HEK293 (cell line): Measurements from ENCODE around the gene MERTK.
"Not testable (repeated sequence)": the region's sequence is repeated elsewhere in the genome, so short reads cannot be mapped to it uniquely, and the experiment has no call there.

Source experiments
- HOXC10 ChIP-seq: sonication (generic); formaldehyde crosslinking; IDR thresholded peaks from 2 replicates; pipeline ENCODE4 v1.8.1; 2023; ENCODE audit warnings: mild to moderate bottlenecking, missing genetic modification reagents
- SETDB1 ChIP-seq: IDR thresholded peaks from one replicate; pipeline ENCODE4 v1.6.1; 2017; ENCODE audit warnings: mild to moderate bottlenecking, low read length, moderate library complexity, mixed read lengths; ENCODE audit not compliant: insufficient read length
- YY1 ChIP-seq: fragments of 450-650 bp; formaldehyde crosslinking; IDR thresholded peaks from 2 replicates; pipeline ENCODE4 v1.5.1; 2018; ENCODE audit warnings: missing biosample characterization, missing genetic modification characterization
- ZBTB17 ChIP-seq: fragments of 450-650 bp; formaldehyde crosslinking; IDR thresholded peaks from 2 replicates; pipeline ENCODE4 v1.5.1; 2016; ENCODE audit warnings: missing biosample characterization, missing genetic modification characterization
- ZNF248 ChIP-seq: fragments of 450-650 bp; formaldehyde crosslinking; IDR thresholded peaks from 2 replicates; pipeline ENCODE4 v1.5.1; 2017; ENCODE audit warnings: missing biosample characterization, missing genetic modification characterization
- ZNF473 ChIP-seq: fragments of 450-650 bp; formaldehyde crosslinking; IDR thresholded peaks from 2 replicates; pipeline ENCODE4 v1.5.1; 2017; ENCODE audit warnings: missing biosample characterization, missing genetic modification characterization
- ZNF529 ChIP-seq: fragments of 450-650 bp; formaldehyde crosslinking; IDR thresholded peaks from 2 replicates; pipeline ENCODE4 v1.5.1; 2017; ENCODE audit warnings: missing genetic modification characterization, missing biosample characterization; ENCODE audit not compliant: insufficient replicate concordance
- ZNF548 ChIP-seq: fragments of 450-650 bp; formaldehyde crosslinking; IDR thresholded peaks from 2 replicates; pipeline ENCODE4 v1.5.1; 2016; ENCODE audit warnings: missing biosample characterization, missing genetic modification characterization
- ZNF596 ChIP-seq: fragments of 450-650 bp; IDR thresholded peaks from 2 replicates; pipeline ENCODE4 v1.5.0; 2018; ENCODE audit warnings: missing biosample characterization, mild to moderate bottlenecking, missing genetic modification characterization, moderate library complexity
- TF ChIP-seq, protein P1 (sequence below): fragments of 450-650 bp; formaldehyde crosslinking; IDR thresholded peaks from 2 replicates; pipeline ENCODE4 v1.5.1; 2016; ENCODE audit warnings: missing biosample characterization, missing genetic modification characterization
- TF ChIP-seq, protein P2 (sequence below): fragments of 450-650 bp; formaldehyde crosslinking; IDR thresholded peaks from 2 replicates; pipeline ENCODE4 v1.5.1; 2017; ENCODE audit warnings: missing biosample characterization, mild to moderate bottlenecking, missing genetic modification characterization, moderate library complexity
- TF ChIP-seq, protein P3 (sequence below): fragments of 450-650 bp; formaldehyde crosslinking; IDR thresholded peaks from 2 replicates; pipeline ENCODE4 v1.5.1; 2016; ENCODE audit warnings: missing biosample characterization, missing genetic modification characterization
- TF ChIP-seq, protein P4 (sequence below): fragments of 450-650 bp; formaldehyde crosslinking; conservative IDR thresholded peaks from 2 replicates; pipeline ENCODE4 v1.5.1; 2016; ENCODE audit warnings: low read depth, missing biosample characterization, missing genetic modification characterization
- TF ChIP-seq, protein P5 (sequence below): fragments of 450-650 bp; formaldehyde crosslinking; IDR thresholded peaks from 2 replicates; pipeline ENCODE4 v1.5.1; 2016; ENCODE audit warnings: missing biosample characterization, missing genetic modification characterization

DNA sequence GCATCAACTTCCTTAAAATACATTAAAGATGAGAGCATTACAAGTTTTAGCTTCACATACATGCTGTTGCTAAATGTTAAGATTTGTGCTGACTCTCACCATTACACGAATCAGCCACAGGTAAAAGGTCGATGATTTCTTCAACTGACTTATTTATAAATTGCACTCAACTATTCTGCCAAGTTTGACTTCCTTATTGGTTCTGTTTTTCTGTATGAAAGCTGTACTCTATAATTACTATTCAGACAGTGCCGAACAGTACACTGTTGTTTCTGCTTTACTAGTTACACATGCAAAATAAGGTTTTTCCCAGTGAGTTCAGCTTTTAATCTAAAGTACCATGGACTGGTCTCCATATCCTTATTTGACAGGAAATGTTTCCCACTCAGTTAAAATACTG lies 33.3 kb upstream of the MERTK start:
- TF ChIP-seq, protein P1, sequence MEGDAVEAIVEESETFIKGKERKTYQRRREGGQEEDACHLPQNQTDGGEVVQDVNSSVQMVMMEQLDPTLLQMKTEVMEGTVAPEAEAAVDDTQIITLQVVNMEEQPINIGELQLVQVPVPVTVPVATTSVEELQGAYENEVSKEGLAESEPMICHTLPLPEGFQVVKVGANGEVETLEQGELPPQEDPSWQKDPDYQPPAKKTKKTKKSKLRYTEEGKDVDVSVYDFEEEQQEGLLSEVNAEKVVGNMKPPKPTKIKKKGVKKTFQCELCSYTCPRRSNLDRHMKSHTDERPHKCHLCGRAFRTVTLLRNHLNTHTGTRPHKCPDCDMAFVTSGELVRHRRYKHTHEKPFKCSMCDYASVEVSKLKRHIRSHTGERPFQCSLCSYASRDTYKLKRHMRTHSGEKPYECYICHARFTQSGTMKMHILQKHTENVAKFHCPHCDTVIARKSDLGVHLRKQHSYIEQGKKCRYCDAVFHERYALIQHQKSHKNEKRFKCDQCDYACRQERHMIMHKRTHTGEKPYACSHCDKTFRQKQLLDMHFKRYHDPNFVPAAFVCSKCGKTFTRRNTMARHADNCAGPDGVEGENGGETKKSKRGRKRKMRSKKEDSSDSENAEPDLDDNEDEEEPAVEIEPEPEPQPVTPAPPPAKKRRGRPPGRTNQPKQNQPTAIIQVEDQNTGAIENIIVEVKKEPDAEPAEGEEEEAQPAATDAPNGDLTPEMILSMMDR = not testable (repeated sequence)
- not testable (repeated sequence) for TF ChIP-seq SETDB1; ZNF596 (tag by site-specific recombination); ZNF529; ZBTB17 (tag by site-specific recombination); YY1; HOXC10 (CRISPR knock-in tag); ZNF473 (tag by site-specific recombination); ZNF248 (tag by site-specific recombination); ZNF548 (tag by site-specific recombination)
- TF ChIP-seq, protein P2, sequence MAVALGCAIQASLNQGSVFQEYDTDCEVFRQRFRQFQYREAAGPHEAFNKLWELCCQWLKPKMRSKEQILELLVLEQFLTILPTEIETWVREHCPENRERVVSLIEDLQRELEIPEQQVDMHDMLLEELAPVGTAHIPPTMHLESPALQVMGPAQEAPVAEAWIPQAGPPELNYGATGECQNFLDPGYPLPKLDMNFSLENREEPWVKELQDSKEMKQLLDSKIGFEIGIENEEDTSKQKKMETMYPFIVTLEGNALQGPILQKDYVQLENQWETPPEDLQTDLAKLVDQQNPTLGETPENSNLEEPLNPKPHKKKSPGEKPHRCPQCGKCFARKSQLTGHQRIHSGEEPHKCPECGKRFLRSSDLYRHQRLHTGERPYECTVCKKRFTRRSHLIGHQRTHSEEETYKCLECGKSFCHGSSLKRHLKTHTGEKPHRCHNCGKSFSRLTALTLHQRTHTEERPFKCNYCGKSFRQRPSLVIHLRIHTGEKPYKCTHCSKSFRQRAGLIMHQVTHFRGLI = not testable (repeated sequence)
- TF ChIP-seq, protein P3, sequence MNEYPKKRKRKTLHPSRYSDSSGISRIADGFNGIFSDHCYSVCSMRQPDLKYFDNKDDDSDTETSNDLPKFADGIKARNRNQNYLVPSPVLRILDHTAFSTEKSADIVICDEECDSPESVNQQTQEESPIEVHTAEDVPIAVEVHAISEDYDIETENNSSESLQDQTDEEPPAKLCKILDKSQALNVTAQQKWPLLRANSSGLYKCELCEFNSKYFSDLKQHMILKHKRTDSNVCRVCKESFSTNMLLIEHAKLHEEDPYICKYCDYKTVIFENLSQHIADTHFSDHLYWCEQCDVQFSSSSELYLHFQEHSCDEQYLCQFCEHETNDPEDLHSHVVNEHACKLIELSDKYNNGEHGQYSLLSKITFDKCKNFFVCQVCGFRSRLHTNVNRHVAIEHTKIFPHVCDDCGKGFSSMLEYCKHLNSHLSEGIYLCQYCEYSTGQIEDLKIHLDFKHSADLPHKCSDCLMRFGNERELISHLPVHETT = not testable (repeated sequence)
- TF ChIP-seq, protein P4, sequence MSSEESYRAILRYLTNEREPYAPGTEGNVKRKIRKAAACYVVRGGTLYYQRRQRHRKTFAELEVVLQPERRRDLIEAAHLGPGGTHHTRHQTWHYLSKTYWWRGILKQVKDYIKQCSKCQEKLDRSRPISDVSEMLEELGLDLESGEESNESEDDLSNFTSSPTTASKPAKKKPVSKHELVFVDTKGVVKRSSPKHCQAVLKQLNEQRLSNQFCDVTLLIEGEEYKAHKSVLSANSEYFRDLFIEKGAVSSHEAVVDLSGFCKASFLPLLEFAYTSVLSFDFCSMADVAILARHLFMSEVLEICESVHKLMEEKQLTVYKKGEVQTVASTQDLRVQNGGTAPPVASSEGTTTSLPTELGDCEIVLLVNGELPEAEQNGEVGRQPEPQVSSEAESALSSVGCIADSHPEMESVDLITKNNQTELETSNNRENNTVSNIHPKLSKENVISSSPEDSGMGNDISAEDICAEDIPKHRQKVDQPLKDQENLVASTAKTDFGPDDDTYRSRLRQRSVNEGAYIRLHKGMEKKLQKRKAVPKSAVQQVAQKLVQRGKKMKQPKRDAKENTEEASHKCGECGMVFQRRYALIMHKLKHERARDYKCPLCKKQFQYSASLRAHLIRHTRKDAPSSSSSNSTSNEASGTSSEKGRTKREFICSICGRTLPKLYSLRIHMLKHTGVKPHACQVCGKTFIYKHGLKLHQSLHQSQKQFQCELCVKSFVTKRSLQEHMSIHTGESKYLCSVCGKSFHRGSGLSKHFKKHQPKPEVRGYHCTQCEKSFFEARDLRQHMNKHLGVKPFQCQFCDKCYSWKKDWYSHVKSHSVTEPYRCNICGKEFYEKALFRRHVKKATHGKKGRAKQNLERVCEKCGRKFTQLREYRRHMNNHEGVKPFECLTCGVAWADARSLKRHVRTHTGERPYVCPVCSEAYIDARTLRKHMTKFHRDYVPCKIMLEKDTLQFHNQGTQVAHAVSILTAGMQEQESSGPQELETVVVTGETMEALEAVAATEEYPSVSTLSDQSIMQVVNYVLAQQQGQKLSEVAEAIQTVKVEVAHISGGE (tag by site-specific recombination) = not testable (repeated sequence)
- TF ChIP-seq, protein P5, sequence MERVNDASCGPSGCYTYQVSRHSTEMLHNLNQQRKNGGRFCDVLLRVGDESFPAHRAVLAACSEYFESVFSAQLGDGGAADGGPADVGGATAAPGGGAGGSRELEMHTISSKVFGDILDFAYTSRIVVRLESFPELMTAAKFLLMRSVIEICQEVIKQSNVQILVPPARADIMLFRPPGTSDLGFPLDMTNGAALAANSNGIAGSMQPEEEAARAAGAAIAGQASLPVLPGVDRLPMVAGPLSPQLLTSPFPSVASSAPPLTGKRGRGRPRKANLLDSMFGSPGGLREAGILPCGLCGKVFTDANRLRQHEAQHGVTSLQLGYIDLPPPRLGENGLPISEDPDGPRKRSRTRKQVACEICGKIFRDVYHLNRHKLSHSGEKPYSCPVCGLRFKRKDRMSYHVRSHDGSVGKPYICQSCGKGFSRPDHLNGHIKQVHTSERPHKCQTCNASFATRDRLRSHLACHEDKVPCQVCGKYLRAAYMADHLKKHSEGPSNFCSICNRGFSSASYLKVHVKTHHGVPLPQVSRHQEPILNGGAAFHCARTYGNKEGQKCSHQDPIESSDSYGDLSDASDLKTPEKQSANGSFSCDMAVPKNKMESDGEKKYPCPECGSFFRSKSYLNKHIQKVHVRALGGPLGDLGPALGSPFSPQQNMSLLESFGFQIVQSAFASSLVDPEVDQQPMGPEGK = not testable (repeated sequence)
